ENCODE results near the gene PNCK.

The PNCK gene

GRCh38 chrX:153665726-153666306 is 7.8 kb downstream of the PNCK start:
- in situ Hi-C loops (cut with MboI; ENCODE audit: low sequenced_read_pairs): loop anchor here (10.0 to 25.0 kb wide), 2 partner anchors 111 to 704 kb away; no protein-coding TSS in a partner anchor

DNA sequence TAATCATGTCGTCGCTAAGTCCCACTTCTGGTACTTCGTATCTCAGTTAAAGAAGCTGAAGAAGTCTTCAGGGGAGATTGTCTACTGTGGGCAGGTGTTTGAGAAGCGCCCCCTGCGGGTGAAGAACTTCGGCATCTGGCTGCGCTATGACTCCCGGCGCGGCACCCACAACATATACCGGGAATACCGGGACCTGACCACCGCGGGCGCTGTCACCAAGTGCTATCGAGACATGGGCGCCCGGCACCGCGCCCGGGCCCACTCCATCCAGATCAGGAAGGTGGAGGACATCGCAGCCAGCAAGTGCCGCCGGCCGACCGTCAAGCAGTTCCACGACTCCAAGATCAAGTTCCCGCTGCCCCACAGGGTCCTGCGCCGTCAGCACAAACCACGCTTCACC is 11.3 kb downstream of the PNCK start:
- in situ Hi-C loops (cut with MboI; ENCODE audit: low sequenced_read_pairs): loop anchor here (10.0 to 25.0 kb wide), 2 partner anchors 107 to 700 kb away; no protein-coding TSS in a partner anchor

GRCh38 chrX:153659268-153659667 is 14.3 kb downstream of the PNCK start:
- in situ Hi-C loops (cut with MboI; ENCODE audit: low sequenced_read_pairs): loop anchor here (25.0 kb wide), 1 partner anchor 697 kb away; no protein-coding TSS in a partner anchor

- in situ Hi-C loops (cut with MboI; ENCODE audit: low sequenced_read_pairs): loop anchor here (25.0 kb wide), 1 partner anchor 695 kb away; no protein-coding TSS in a partner anchor
Observed at GRCh38 chrX:153657161-153657560, 16.5 kb downstream of the PNCK start.

- in situ Hi-C loops (cut with MboI; ENCODE audit: low sequenced_read_pairs): loop anchor here (25.0 kb wide), 1 partner anchor 691 kb away; no protein-coding TSS in a partner anchor
Observed at GRCh38 chrX:153653556-153653955, 20.1 kb downstream of the PNCK start.

GRCh38 chrX:153651540-153652079 is 22.0 kb downstream of the PNCK start:
- in situ Hi-C loops (cut with MboI; ENCODE audit: low sequenced_read_pairs): loop anchor here (25.0 kb wide), 1 partner anchor 689 kb away; no protein-coding TSS in a partner anchor

DNA sequence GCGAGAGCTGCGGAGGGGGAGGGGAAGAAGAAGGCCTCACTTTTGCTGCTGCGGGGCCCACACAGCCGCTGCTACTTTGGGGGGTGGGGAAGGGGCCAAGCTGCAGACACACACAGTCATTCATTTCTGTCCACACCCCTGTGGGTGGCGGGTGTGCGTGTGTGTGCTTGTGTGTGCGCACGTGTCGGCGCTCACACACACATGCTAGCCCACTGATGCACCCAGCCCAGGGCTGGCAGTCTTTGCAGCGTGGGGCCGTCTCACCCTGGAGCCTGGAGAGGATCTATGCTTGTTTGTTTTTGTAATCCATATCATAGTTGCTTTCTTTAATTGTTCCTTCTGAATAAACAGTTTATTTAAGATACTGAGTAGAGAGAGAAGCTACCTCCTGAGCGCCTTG is 22.7 kb downstream of the PNCK start:
- in situ Hi-C loops (cut with MboI; ENCODE audit: low sequenced_read_pairs): loop anchor here (25.0 kb wide), 1 partner anchor 689 kb away; no protein-coding TSS in a partner anchor

GRCh38 chrX:153649915-153650782 is 23.5 kb downstream of the PNCK start:
- in situ Hi-C loops (cut with MboI; ENCODE audit: low sequenced_read_pairs): loop anchor here (25.0 kb wide), 1 partner anchor 688 kb away; no protein-coding TSS in a partner anchor

GRCh38 chrX:153649178-153649914 is 24.3 kb downstream of the PNCK start:
- in situ Hi-C loops (cut with MboI; ENCODE audit: low sequenced_read_pairs): no loop called here

DNA sequence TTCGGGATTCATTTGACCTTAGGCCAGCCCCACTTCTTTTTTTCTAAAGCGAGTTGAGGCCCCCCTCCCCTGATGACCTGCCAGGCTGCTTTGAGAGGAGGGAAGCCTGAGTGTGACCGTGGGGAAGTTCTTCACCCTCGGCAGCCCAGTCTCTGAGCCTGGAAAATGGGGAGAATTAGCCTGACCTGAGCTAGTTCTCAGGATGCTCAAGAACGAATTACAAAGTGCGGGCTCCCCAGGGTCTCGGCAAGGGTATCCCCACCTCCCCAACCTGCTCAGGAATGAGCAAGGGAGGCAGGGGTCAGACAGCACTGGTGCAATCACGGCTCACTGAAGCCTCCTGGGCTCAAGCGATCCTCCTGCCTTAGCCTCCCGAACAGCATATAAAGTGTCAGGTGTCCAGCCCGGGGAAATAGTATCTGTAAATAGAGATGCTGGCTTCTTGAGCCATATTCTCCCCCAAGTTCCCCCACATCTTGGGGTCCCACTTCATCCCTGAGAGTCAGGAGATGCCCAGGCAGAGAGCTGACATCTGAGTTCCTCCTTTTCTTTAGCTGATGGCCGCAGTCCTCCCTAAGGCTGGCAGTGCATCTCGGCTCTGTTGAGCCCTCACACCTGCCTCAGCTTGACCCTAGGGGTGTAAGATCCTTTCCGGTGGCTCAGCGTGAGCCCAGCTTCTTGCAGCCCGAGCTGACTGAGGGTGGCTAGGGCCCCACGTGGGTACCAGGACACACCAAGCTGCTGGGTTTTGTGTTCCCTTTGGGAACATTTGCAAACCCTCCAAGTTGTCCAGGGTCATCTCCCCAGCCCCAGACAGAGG is 25.0 kb downstream of the PNCK start:
- in situ Hi-C loops (cut with MboI; ENCODE audit: low sequenced_read_pairs): no loop called here

DNA sequence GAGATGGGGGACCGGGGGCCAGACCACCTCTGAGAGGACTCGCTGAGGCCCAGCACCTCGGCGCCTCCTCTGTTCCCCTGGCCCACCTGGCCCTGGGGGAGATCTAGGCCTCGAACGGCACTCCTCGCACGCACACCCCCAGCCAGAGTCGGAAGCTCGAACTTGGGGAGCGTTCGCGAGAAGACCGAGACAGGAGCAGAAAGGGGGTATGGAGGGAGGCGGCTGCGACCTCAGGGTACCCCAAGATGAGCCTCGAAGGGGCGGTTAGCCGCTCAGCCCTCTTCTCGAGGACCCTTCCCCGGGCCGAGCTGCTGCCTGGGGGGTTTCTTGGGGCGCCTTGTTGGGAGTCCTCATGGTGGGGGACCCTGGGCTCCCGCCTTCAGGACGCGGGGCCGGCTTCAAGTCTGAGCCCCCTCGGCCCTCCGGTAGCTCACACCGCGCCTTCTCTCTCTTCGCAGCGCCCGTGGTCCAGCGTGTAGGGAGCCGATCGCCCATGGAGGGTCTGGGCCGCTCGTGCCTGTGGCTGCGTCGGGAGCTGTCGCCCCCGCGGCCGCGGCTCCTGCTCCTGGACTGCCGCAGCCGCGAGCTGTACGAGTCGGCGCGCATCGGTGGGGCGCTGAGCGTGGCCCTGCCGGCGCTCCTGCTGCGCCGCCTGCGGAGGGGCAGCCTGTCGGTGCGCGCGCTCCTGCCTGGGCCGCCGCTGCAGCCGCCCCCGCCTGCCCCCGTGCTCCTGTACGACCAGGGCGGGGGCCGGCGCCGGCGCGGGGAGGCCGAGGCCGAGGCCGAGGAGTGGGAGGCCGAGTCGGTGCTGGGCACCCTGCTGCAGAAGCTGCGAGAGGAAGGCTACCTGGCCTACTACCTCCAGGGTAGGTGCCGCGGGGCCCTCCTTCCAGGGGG is 25.9 kb downstream of the PNCK start:
- in situ Hi-C loops (cut with MboI; ENCODE audit: low sequenced_read_pairs): no loop called here

DNA sequence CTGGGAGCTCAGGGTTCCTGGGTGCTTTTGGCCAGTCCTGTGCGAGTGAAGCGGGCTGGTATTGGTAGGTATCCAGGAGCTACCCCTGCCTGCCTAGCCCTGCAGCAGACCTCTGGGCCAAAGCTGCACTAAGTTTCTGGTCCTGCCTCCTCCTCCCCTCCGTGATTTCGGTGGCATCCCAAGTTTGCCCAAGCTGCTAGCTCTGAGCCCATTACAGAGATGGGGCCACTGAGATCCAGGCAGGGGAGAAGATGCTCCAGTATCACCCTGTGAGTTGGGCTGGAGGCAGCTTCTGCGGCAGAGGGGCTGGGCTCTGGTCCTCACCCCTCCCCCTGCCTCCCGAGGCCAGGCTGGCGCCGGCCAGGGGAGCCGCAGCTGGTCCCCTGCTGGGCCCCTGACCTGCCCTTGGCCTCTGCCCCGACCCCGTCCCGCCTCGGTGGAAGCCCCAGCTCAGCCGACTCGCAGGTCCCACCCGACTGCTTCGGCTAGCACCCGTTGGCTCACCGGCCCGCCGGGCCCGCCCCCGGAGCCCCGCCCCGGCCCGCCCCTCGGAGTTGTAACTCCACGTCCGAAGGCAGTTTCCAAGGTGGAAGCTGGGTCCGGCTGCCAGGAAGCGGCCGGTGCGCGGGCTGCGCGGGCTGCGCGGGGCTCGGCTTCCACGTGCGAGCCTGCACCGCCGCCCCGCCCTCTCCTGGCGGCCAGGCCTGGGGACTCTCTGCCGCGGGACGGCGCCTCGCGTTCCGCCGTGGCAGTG is 26.8 kb downstream of the PNCK start, which contains the start of gene DUSP9:
Gene DUSP9, plus strand, starts transcription at position 584 of the 754 bp plus-strand sequence. CDS start 751 bp downstream, outside the sequence.
- in situ Hi-C loops (cut with MboI; ENCODE audit: low sequenced_read_pairs): no loop called here

GRCh38 chrX:153645921-153646488 is 27.6 kb downstream of the PNCK start:
- in situ Hi-C loops (cut with MboI; ENCODE audit: low sequenced_read_pairs): no loop called here

- in situ Hi-C loops (cut with MboI; ENCODE audit: low sequenced_read_pairs): no loop called here
Observed at GRCh38 chrX:153645151-153645550, 28.5 kb downstream of the PNCK start.

DNA sequence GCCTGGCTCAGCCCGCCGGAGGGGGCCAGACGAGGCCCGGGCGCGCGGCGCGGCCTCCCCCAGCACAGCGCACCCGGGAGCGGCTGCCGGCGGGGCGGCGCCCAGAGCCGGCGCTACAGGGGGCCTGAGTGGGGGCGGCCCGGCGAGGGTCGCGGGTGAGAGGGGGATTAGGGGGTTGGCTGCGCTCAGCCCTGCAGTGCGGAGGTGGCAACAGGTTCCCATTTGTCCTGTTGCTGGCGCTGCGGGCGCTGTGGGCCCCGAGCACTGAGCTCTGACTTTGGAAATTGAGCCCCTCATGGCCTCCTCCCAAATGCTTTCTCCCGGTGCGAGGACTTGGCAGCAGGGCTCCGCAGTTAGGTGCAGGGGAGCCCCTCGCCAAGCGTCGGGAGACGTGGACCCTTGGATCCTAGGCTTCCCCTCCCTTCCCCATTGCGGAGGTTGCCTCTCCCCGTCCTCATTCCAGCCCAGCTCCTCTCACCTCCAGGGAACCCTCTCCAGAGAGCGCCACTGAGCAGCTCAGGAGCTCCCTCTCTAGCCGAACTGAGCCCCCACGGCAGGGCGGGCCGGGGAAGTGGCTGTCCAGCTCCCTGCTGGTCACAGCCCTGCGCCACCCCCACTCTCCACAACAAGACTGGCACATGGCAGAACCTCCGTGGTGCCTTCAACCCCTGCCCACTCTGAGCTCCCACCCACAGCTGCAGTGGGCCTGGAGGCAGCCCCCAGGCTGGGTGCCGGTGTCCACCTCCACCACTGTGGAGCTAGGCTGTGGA is 29.1 kb downstream of the PNCK start:
- in situ Hi-C loops (cut with MboI; ENCODE audit: low sequenced_read_pairs): no loop called here

- in situ Hi-C loops (cut with MboI; ENCODE audit: low sequenced_read_pairs): no loop called here
Observed at GRCh38 chrX:153643431-153644351, 29.9 kb downstream of the PNCK start.

Data from HL-60/S4 treated with phorbol 12-myristate 13-acetate at 8.2 ng/mL for 4 days and 3 days (cell line).